ENCODE data around the gene RGS10.

The RGS10 gene

DNA sequence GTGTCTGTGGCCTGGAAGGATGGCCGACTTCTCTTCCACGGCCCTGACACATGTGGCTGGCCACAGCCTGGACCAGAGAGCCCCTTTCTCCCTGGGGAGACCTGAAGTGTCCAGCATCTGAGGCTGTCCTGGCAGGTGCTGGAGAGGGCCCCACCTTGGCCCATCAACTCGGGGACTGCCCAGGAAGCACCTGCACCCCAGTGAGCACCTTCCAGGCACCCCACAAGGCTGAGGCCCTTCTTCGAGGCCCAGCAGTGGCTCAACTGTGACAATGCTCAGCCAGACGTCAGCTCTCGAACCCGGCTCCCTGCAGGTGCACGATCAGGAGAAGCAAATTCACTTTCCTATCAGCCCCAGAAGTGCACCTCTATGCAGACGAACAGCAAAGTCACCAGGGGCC is 24.3 kb downstream of the RGS10 start:
- DNase-seq (ENCODE audit: low read depth, low spot score), result no peak

GRCh38 chr10:119517235-119518141 is 25.0 kb downstream of the RGS10 start:
- no peak for DNase-seq (ENCODE audit: low read depth, low spot score)

- no peak for DNase-seq (ENCODE audit: low read depth, low spot score)
These were observed 25.9 kb downstream of the RGS10 start for GRCh38 chr10:119516381-119517234.

GRCh38 chr10:119515511-119516045 is 26.9 kb downstream of the RGS10 start:
- DNase-seq (ENCODE audit: low read depth, low spot score), result no peak

GRCh38 chr10:119514819-119515218 is 27.7 kb downstream of the RGS10 start:
- DNase-seq (ENCODE audit: low read depth, low spot score), result no peak

GRCh38 chr10:119511828-119512515 is 30.5 kb downstream of the RGS10 start:
- no peak for DNase-seq (ENCODE audit: low read depth, low spot score)

- no peak for DNase-seq (ENCODE audit: low read depth, low spot score)
These were observed 32.5 kb downstream of the RGS10 start for GRCh38 chr10:119509909-119510451.

DNA sequence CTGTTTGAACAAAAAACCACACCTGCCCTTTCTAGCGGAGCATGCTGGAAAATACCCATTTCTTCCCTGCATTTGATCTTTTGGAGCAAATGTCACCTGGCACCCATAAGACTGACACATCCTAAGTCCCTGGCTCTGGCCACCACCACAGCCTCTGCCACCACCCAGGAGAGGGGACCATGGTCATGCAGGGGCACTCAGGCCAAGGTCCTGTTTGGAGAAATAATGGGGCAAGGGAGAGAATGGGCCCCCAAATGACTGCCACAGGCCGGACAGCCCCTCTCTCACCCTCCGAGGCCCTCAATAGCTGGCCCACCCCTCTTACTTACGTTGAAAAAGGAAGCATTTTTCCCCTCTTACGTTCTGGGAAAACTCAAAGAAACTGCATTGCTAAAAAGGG is 35.4 kb downstream of the RGS10 start:
- no peak for DNase-seq (ENCODE audit: low read depth, low spot score)

DNA sequence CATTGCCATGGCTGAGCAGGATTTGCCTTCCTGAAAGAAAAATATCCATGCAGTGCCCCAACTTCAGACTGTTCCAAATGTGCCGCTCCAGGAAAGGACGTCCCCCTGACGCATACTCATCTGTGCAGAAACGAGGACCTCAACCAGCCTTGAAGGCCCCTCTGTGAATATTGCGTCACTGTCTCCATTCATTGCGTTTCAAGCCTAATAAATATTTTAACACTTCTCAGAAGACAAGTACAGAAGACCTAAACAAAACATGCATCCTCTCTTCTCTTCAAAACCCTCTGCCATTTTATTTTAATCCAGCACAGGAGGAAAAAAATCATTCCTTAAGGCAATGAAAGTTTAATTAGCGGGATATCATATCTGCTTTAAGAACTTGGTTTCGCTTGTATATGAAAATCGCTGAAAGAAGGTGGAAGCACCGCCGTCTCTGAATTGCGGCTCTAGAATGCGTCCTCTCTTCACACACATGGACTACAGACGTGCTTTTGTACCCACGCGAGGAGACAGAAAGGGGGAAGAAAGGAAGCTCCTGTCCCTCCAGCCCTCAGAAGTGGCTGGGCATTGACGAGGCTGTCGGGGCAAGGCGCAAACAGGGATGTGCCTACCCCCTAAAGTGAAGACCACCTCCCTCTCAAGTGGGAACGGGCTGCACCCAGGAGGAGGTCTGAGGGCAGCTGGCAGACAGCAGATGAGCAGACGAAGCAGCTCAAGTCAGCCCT is 36.8 kb downstream of the RGS10 start:
- DNase-seq (ENCODE audit: low read depth, low spot score), result no peak

DNA sequence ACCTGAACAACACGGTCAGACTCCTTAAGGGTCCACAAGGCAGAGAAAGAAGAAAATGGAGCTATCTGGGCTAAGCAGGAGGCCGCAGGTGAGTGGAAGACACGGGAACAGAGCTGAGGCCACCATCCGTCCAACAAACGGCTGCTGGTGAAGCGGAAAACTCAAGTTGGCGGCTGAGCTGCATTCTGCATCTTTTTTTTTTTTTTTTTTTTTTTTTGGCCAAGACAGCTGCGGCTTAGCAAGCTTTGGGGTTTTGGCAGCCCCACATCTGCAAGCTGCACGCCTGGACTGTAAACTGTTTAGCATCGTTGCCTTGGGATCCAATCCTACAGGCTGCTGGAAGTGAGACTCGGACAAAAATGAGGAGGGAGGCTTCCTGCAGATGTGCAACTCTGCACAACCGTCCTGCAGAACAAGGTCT is 37.4 kb downstream of the RGS10 start:
- DNase-seq (ENCODE audit: low read depth, low spot score), result no peak

DNA sequence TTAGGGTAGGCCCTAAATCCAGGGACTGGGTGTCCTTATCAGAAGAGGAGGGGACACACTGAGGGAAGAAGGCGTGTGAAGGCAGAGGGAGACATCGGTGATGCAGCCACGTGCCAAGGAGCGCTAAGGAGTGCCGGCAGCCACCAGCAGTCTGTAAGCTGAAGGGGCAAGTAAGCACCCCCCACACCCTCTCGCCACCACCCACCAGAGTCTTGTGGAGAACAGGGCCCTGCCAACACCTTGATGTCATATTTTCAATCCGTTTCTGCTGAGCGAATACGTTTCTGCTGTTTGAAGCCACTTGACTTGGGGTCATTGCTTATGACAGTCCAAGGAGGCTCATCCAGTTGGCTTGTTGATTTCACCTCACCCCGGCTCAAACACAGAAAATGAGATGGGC is 37.9 kb downstream of the RGS10 start:
- no peak for DNase-seq (ENCODE audit: low read depth, low spot score)

GRCh38 chr10:119503821-119504220 is 38.7 kb downstream of the RGS10 start:
- no peak for DNase-seq (ENCODE audit: low read depth, low spot score)

GRCh38 chr10:119502618-119503155 is 39.8 kb downstream of the RGS10 start:
- DNase-seq (ENCODE audit: low read depth, low spot score), result no peak

- DNase-seq (ENCODE audit: low read depth, low spot score), result no peak
These were observed 40.3 kb downstream of the RGS10 start for GRCh38 chr10:119502209-119502608.

- no peak for DNase-seq (ENCODE audit: low read depth, low spot score)
These were observed 40.8 kb downstream of the RGS10 start for GRCh38 chr10:119501690-119502089.

DNA sequence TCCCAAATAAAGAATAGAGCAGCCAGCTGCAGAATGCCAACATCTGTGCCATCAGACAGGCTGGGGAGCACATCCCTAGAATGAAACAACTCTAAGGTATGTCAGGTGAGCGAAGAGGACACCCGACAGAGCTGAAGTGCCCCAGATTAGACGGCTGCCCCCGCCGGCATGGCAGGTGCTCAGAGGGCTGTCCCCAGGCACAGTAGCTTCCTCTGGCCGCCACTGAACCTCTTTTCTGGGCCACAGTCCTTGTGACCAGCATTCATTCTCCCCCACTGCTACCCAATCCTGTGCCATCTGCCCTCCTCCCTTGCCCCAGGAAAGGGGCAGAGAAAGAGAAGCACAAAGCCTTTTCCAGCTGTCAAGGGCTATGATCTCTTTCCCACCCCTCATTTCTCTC is 41.7 kb downstream of the RGS10 start:
- DNase-seq (ENCODE audit: low read depth, low spot score), result no peak

GRCh38 chr10:119500123-119500795 is 42.3 kb downstream of the RGS10 start:
- DNase-seq (ENCODE audit: low read depth, low spot score), result no peak

- no peak for DNase-seq (ENCODE audit: low read depth, low spot score)
These were observed 42.9 kb downstream of the RGS10 start for GRCh38 chr10:119499677-119500002.

DNA sequence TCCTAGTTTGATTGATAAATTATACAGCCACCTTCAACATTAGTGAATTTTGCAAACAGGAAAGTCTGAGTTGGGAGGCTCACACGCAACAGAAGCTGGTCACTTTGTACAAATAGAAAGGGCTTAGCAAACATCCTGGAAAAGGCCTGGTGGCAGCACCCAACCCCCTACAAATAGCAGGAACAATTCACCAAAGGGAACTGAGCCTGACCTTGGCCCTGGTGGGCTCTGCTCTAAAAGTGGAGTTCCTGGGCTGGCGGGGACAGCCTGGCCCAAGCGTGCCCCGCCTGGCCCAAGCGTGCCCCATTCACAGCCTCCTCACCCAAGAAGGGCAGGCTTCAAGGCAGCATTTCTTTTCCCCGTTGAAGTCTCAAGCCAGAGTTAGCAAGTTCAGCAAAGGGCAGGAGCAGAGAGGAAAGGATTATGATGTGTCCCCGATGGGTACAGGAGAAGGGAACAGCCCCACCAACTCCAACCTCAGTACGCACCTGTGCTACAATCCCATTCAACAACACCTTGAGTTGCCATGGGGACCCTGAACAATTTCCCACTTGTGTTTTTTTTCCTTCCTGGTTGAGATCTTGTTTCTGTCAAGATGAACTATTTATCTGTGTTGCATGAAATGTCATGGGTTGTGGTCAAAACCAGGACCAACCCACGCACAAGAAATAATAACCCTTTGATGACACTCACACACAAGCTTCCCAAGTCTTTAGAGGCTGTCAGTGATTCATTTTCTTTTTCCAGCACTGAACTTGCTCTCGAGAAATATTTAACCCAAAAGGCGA is 43.4 kb downstream of the RGS10 start:
- no peak for DNase-seq (ENCODE audit: low read depth, low spot score)

Measured in brain pericyte (primary cell).